K562 (cell line): Measurements from ENCODE around the gene MRPS10. TPM values are rescaled to one million over a fixed set of nuclear protein-coding genes. Genes with fewer than 3 reads are reported as not detected.

Experiments used
- CREB5 ChIP-seq: fragments of 250-450 bp; sonication (Bioruptor Pico); IDR thresholded peaks from 2 replicates; pipeline ENCODE4 v1.5.0; 2020; ENCODE audit warnings: mild to moderate bottlenecking
- ELK3 ChIP-seq: fragments of 450-650 bp; formaldehyde crosslinking; IDR thresholded peaks from 2 replicates; pipeline ENCODE4 v1.4.0; 2020; ENCODE audit warnings: mild to moderate bottlenecking
- FOXA3 ChIP-seq, 2 experiments: fragments of 450-650 bp in 1 of 2; sonication (generic) in 1 of 2; formaldehyde crosslinking; IDR thresholded peaks in 1 of 2; conservative IDR thresholded peaks in 1 of 2; 2 replicates each; pipeline versions ENCODE4 v1.4.0 to v1.8.0; 2020 to 2022; ENCODE audit warnings: mild to moderate bottlenecking in 2 of 2, missing genetic modification reagents in 1 of 2
- HDAC2 ChIP-seq: fragments of 450-650 bp; IDR thresholded peaks from 2 replicates; pipeline ENCODE4 v1.6.1; 2016; ENCODE audit warnings: mild to moderate bottlenecking
- HNRNPH1 ChIP-seq: fragments of 200-400 bp; formaldehyde crosslinking; optimal IDR thresholded peaks from 2 replicates; pipeline ENCODE3; 2017; ENCODE audit warnings: low read depth, mild to moderate bottlenecking, low read length, moderate library complexity
- KDM1A ChIP-seq, 2 experiments: fragments of 450-650 bp; IDR thresholded peaks; 2 replicates each; pipeline ENCODE4 v1.6.1; 2016; ENCODE audit warnings: mild to moderate bottlenecking in 2 of 2
- MBD2 ChIP-seq: sonication (generic); IDR thresholded peaks from 2 replicates; pipeline ENCODE4 v1.6.1; 2016; ENCODE audit warnings: low read depth, borderline replicate concordance
- NELFE ChIP-seq: IDR thresholded peaks from 2 replicates; pipeline ENCODE4 v1.6.1; 2011; ENCODE audit warnings: mild to moderate bottlenecking; ENCODE audit not compliant: insufficient read depth, insufficient read length
- NFRKB ChIP-seq: fragments of 450-650 bp; IDR thresholded peaks from 2 replicates; pipeline ENCODE4 v1.6.1; 2016; ENCODE audit warnings: low read depth
- POLR2H ChIP-seq: IDR thresholded peaks from 2 replicates; pipeline ENCODE4 v1.6.1; 2016; ENCODE audit warnings: missing genetic modification characterization, low read depth, mild to moderate bottlenecking, control low read depth, missing compliant biosample characterization, moderate library complexity
- PPARD ChIP-seq: fragments of 250-450 bp; sonication (Bioruptor Pico); IDR thresholded peaks from 2 replicates; pipeline ENCODE4 v1.8.0; 2022; ENCODE audit warnings: inconsistent platforms, mild to moderate bottlenecking, moderate library complexity
- RHOXF2B ChIP-seq: fragments of 250-450 bp; sonication (Bioruptor Pico); conservative IDR thresholded peaks from 2 replicates; pipeline ENCODE4 v1.5.1; 2021
- SIN3B ChIP-seq: fragments of 450-650 bp; IDR thresholded peaks from 2 replicates; pipeline ENCODE4 v1.6.1; 2017; ENCODE audit warnings: low read depth, mild to moderate bottlenecking, moderate library complexity
- TEAD2 ChIP-seq: fragments of 450-650 bp; IDR thresholded peaks from 2 replicates; pipeline ENCODE4 v1.6.1; 2016; ENCODE audit warnings: missing genetic modification characterization, control low read depth, missing compliant biosample characterization
- THAP7 ChIP-seq: fragments of 250-450 bp; sonication (Bioruptor Pico); IDR thresholded peaks from 2 replicates; pipeline ENCODE4 v1.5.0; 2021
- ZBTB43 ChIP-seq: sonication (generic); formaldehyde crosslinking; IDR thresholded peaks from 2 replicates; pipeline ENCODE4 v1.8.0; 2023; ENCODE audit warnings: mild to moderate bottlenecking, missing genetic modification reagents
- ZFP30 ChIP-seq: fragments of 250-450 bp; sonication (Bioruptor Pico); IDR thresholded peaks from 2 replicates; pipeline ENCODE4 v1.8.0; 2022; ENCODE audit warnings: moderate library complexity, mild to moderate bottlenecking, inconsistent platforms, borderline replicate concordance
- ZNF398 ChIP-seq: fragments of 250-450 bp; sonication (Bioruptor Pico); IDR thresholded peaks from 2 replicates; pipeline ENCODE4 v1.8.0; 2021; ENCODE audit warnings: moderate library complexity, mild to moderate bottlenecking, inconsistent platforms
- ZNF780A ChIP-seq: fragments of 250-450 bp; sonication (Bioruptor Pico); IDR thresholded peaks from 2 replicates; pipeline ENCODE4 v1.5.0; 2021; ENCODE audit warnings: mild to moderate bottlenecking
- polyA plus RNA-seq, 8 experiments: library from polyadenylated mRNA; depleted of rRNA in 4 of 8; stranded (reverse) in 5 of 8; unstranded in 3 of 8; fragments of >200 nt; fragmentation: Nextera tagmentation in 2 of 8; fragmentation: Illumina TruSeq in 1 of 8; extraction: Ambion mirVana in 2 of 8; extraction: Trizol in 1 of 8; gene quantifications; 2 replicates each; pipeline versions ENCODE4 v1.2.1 to v1.2.3, GENCODE V29; 2011 to 2014; ENCODE audit warnings: inconsistent platforms in 1 of 8, missing spikeins in 1 of 8
- total RNA-seq, 7 experiments: library from RNA; depleted of rRNA in 6 of 7; stranded (reverse); fragments of >200 nt in 6 of 7; fragmentation: Illumina TruSeq in 2 of 7; extraction: Trizol in 2 of 7; gene quantifications; 2 replicates each; pipeline versions ENCODE4 v1.2.1 to v1.2.3, GENCODE V29; 2011 to 2021; ENCODE audit warnings: low replicate concordance in 1 of 7
- TF ChIP-seq, protein P1 (sequence below): sonication (generic); formaldehyde crosslinking; IDR thresholded peaks from 2 replicates; pipeline ENCODE4 v1.8.1; 2023; ENCODE audit warnings: mild to moderate bottlenecking, missing genetic modification reagents

Gene MRPS10
- total and polyA plus RNA-seq, 9 of the 15 experiments (the other 6 are each of a cell fraction or from before 2014, with no cell fraction given): 48.6 to 166 (median 93.7) TPM

DNA sequence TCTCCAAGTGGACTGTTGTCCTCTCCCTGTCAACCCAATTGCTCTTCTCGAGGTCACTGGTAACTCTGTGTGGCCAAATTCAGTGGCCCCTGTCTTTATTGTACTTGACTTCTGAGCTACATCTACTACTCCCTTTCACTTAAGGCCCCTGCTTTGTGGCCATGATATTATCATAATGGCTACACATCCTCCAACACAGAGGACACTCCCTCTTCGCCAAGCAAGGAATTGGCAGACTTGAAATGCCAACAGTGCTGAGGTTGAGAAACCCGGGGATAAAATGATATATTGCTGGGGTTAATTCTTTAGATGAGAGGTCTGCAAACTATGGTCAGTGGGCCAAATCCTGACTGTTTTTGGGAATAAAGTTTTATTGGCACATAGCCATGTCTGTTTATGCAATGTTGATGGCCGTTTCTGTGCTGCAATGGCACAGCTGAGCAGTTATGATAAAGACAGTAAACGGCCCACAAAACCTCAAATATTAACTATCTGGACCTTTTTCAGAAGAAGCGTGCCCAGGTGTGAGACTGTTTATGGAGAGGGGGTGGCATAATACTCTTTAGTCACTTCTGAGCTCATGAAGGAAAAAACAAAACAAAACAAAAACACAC lies 12.0 kb upstream of the MRPS10 start (continued):
- TF ChIP-seq PPARD (CRISPR knock-in tag) (no peak), RHOXF2B (CRISPR knock-in tag) (no peak), ZNF780A (CRISPR knock-in tag) (no peak), ZNF398 (CRISPR knock-in tag) (no peak), ELK3 (CRISPR knock-in tag) (no peak), THAP7 (CRISPR knock-in tag) (no peak), SIN3B (no peak), POLR2H (no peak), ZBTB43 (CRISPR knock-in tag) (no peak), ZFP30 (no peak), FOXA3 (CRISPR knock-in tag; conservative IDR thresholded peaks at IDR 0.05 in 1 of 2, IDR thresholded peaks at IDR 0.05 in 1 of 2) (no peak), NELFE (no peak), HNRNPH1 (no peak), CREB5 (CRISPR knock-in tag) (no peak), NFRKB (no peak), MBD2 (no peak), HDAC2 (no peak), KDM1A (IDR thresholded peaks at IDR 0.05) (no peak), TEAD2 (no peak)
- TF ChIP-seq, protein P1, sequence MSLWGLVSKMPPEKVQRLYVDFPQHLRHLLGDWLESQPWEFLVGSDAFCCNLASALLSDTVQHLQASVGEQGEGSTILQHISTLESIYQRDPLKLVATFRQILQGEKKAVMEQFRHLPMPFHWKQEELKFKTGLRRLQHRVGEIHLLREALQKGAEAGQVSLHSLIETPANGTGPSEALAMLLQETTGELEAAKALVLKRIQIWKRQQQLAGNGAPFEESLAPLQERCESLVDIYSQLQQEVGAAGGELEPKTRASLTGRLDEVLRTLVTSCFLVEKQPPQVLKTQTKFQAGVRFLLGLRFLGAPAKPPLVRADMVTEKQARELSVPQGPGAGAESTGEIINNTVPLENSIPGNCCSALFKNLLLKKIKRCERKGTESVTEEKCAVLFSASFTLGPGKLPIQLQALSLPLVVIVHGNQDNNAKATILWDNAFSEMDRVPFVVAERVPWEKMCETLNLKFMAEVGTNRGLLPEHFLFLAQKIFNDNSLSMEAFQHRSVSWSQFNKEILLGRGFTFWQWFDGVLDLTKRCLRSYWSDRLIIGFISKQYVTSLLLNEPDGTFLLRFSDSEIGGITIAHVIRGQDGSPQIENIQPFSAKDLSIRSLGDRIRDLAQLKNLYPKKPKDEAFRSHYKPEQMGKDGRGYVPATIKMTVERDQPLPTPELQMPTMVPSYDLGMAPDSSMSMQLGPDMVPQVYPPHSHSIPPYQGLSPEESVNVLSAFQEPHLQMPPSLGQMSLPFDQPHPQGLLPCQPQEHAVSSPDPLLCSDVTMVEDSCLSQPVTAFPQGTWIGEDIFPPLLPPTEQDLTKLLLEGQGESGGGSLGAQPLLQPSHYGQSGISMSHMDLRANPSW (CRISPR knock-in tag): no peak
